Upper lobe of right lung (tissue), 1 donor: ENCODE results near the gene TMEM135. TPM values are rescaled to one million over a fixed set of nuclear protein-coding genes. Genes with fewer than 3 reads are reported as not detected.

Experiments used
- ATAC-seq: fragments of 200-7000 bp; cut with Tn5 transposase; one replicate; pipeline ENCODE4 v1.9.1; 2020; ENCODE audit warnings: mild to moderate bottlenecking, moderate library complexity
- DNase-seq: peaks from one replicate; pipeline ENCODE4 v3.0.0-alpha.2; 2020
- H3K27ac ChIP-seq: fragments of 200-600 bp; one replicate; pipeline ENCODE4 v1.8.0; 2022
- H3K27me3 ChIP-seq: fragments of 200-600 bp; one replicate; pipeline ENCODE4 v1.8.0; 2022; ENCODE audit warnings: mild to moderate bottlenecking
- H3K36me3 ChIP-seq: fragments of 200-600 bp; one replicate; pipeline ENCODE4 v1.8.0; 2022
- H3K4me1 ChIP-seq: fragments of 200-600 bp; one replicate; pipeline ENCODE4 v1.8.0; 2022
- H3K4me3 ChIP-seq: fragments of 200-600 bp; one replicate; pipeline ENCODE4 v1.8.0; 2022; ENCODE audit warnings: mild to moderate bottlenecking
- H3K9me3 ChIP-seq: fragments of 200-600 bp; one replicate; pipeline ENCODE4 v1.8.0; 2022
- intact Hi-C: fragments of 100-400 bp; cut with DNase I; formaldehyde crosslinking; loops from one replicate; pipeline ENCODE4 v1.11.0; 2022
- total RNA-seq: library from RNA; stranded (reverse); fragmentation: NEBNext Ultra II Directional; extraction: Animal tissue kit (Norgen Biotek cat#: 25700); gene quantifications from one replicate; pipeline ENCODE4 v1.2.1, GENCODE V29; 2021
- TF ChIP-seq, protein P1 (sequence below): fragments of 200-600 bp; IDR thresholded peaks from one replicate; pipeline ENCODE4 v1.8.0; 2022; ENCODE audit warnings: antibody characterized with exemption
- donor health status: DM: no; HTN: yes; CAD: no; lungs with severe emphysema.

The TMEM135 gene
- total RNA-seq, 1 donor from 2014 or later: 24.5 TPM

DNA sequence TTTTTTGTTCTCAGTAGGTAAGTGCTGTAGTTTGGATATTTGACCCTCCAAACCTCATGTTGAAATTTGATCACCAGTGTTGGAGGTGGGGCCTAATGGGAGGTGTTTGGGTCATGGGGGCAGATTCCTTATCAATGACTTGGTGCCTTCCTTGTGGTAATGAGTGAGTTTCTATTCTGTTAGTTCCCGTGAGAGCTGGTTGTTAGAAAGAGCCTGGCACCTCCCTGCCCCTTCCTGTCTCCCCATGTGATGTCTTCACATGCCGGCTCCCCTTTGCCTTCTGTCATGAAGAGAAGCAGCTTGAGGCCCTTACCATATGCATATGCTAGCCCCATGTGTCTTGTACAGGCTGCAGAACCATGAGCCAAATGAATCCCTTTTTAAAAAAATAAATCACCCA lies 138.3 kb downstream of the TMEM135 start:
- TF ChIP-seq, protein P1, sequence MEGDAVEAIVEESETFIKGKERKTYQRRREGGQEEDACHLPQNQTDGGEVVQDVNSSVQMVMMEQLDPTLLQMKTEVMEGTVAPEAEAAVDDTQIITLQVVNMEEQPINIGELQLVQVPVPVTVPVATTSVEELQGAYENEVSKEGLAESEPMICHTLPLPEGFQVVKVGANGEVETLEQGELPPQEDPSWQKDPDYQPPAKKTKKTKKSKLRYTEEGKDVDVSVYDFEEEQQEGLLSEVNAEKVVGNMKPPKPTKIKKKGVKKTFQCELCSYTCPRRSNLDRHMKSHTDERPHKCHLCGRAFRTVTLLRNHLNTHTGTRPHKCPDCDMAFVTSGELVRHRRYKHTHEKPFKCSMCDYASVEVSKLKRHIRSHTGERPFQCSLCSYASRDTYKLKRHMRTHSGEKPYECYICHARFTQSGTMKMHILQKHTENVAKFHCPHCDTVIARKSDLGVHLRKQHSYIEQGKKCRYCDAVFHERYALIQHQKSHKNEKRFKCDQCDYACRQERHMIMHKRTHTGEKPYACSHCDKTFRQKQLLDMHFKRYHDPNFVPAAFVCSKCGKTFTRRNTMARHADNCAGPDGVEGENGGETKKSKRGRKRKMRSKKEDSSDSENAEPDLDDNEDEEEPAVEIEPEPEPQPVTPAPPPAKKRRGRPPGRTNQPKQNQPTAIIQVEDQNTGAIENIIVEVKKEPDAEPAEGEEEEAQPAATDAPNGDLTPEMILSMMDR: no peak
- Histone ChIP-seq H3K4me3 (no peak overlapping the region), H3K9me3 (no peaks in the 10 kb centered on the region), H3K27ac (no peak overlapping the region), H3K4me1 (peaks cover 11% of the 10 kb centered on the region), H3K27me3 (no peaks in the 10 kb centered on the region), H3K36me3 (no peaks in the 10 kb centered on the region)
- DNase-seq (no peak), ATAC-seq (no peak)
- intact Hi-C loops: no loop called here

DNA sequence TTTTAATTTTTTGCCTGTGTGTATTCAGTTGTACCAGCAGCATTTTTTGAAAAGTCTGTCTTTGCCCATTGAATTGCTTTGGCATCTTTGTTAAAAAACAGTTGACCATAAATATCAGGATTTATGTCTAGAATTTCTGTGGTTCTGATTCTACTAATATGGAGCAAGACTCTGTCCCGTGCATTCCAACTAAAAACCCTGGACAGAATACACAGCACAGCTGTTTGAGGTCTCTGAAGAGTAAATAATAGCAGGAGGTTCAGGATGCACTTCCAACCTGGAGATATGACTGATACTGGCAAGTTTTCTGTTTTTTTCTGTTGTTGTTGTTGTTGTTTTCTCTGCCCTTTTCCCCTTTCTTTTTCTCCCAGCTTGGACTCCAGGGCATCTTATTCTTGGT lies 141.9 kb downstream of the TMEM135 start:
- no peaks in the 10 kb centered on the region for H3K27me3 ChIP-seq
- no peak for ATAC-seq
- no peak for DNase-seq
- H3K27ac ChIP-seq: no peak overlapping the region
- no peaks in the 10 kb centered on the region for H3K9me3 ChIP-seq
- H3K4me3 ChIP-seq: no peak overlapping the region
- TF ChIP-seq, protein P1: no peak
- intact Hi-C loops: no loop called here
- H3K4me1 ChIP-seq: no peaks in the 10 kb centered on the region
- H3K36me3 ChIP-seq: no peaks in the 10 kb centered on the region

DNA sequence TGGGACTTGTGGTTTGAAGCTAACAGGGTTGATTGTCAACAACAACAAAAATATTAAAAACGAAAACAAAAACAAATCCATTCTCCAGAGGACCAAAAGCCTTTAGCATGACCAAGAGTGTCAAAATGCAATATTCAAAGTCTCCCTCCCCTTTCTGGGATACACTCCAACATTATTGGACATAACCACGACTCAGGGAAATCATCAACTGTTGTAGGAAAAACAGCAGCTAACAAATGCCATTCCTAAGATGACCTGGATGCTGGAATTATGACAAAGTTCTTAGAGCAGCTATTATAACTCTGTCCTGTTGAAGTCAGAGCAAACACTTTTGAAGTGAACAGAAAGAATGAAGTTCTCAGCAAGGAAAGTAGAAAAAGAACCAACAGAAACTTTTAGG lies 143.0 kb downstream of the TMEM135 start:
- no peak overlapping the region for H3K27ac ChIP-seq
- DNase-seq: no peak
- no peak for ATAC-seq

DNA sequence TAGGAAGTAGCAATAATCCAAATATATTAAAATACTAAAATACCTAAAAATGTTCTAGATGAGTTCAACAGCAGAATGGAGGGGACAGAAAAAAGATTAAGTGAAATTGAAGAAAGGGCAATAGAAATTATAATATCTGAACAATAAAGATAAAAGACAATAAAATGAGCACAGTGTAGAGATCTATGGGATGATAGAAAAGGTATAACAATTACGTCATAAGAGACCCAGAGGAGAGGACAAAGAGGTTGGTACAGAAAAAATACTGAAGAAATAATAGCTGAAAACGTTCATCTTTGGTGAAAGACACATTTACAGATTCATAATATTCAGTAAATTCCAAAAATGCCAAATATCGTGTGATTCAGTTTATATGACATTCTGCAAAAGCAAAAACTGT lies 143.4 kb downstream of the TMEM135 start:
- intact Hi-C loops: no loop called here
- no peaks in the 10 kb centered on the region for H3K9me3 ChIP-seq
- H3K36me3 ChIP-seq: no peaks in the 10 kb centered on the region
- TF ChIP-seq, protein P1: no peak
- H3K4me3 ChIP-seq: no peak overlapping the region
- no peaks in the 10 kb centered on the region for H3K4me1 ChIP-seq
- ATAC-seq (no peak), DNase-seq (no peak)
- H3K27me3 ChIP-seq: no peaks in the 10 kb centered on the region
- H3K27ac ChIP-seq: no peak overlapping the region

More for the DNA sequence above, 143.0 kb downstream of the TMEM135 start:
- Histone ChIP-seq H3K4me1 (no peaks in the 10 kb centered on the region), H3K9me3 (no peaks in the 10 kb centered on the region), H3K27me3 (no peaks in the 10 kb centered on the region), H3K4me3 (no peak overlapping the region), H3K36me3 (no peaks in the 10 kb centered on the region)
- TF ChIP-seq, protein P1: no peak
- intact Hi-C loops: no loop called here

DNA sequence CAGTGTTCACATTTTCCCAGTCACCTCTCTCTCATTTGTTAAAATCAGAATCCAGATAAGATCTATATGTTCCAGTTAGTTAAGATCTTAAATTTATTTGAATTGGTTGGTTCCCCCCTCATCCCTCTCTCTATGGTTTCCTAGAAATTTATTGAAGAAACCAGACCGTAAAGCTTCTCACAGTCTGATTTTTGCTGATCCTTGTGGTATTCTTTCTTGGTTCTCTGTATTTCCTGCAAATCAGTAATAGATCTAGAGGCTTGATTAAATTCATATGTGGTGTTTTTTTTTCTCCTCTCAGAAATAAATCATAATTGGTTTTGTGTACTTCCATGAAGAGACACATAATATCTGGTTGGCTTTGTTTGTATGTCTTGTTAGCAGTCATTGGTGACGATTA lies 147.5 kb downstream of the TMEM135 start:
- intact Hi-C loops: no loop called here
- no peaks in the 10 kb centered on the region for H3K27me3 ChIP-seq
- no peak overlapping the region for H3K4me3 ChIP-seq
- no peak for DNase-seq
- H3K4me1 ChIP-seq: no peaks in the 10 kb centered on the region
- TF ChIP-seq, protein P1: no peak
- no peak overlapping the region for H3K27ac ChIP-seq
- H3K9me3 ChIP-seq: no peaks in the 10 kb centered on the region
- H3K36me3 ChIP-seq: no peaks in the 10 kb centered on the region
- ATAC-seq: no peak

DNA sequence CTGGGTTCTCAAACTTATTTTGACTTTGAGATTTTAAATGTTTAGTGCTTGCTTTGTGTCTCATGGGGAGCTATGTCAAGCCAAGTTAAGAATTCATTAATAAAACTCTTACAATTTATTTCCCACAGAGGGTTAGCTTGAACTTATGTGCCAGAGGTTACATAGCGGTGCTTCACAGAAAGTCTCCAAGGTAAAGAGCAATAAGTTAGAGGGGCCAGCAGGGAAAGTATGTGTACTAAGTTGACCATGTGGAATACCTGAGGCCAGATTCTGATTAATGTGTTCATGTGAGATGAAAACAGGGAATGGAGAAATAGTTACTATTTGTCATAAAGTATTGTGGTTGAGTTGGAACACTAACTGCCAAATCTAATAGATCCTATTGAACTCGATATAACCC lies 149.3 kb downstream of the TMEM135 start:
- no peaks in the 10 kb centered on the region for H3K9me3 ChIP-seq
- TF ChIP-seq, protein P1: no peak
- no peaks in the 10 kb centered on the region for H3K4me1 ChIP-seq
- intact Hi-C loops: no loop called here
- H3K27ac ChIP-seq: no peak overlapping the region
- ATAC-seq (no peak), DNase-seq (no peak)
- H3K36me3 ChIP-seq: no peaks in the 10 kb centered on the region
- H3K27me3 ChIP-seq: no peaks in the 10 kb centered on the region
- H3K4me3 ChIP-seq: no peak overlapping the region
